Neuron (in vitro differentiated cells): ENCODE measurements around the gene ALPL.
"Not testable (repeated sequence)": the region's sequence is repeated elsewhere in the genome, so short reads cannot be mapped to it uniquely, and the experiment has no call there.

Experiments
- H2AFZ ChIP-seq: one replicate; pipeline ENCODE4 v1.6.1; 2013; ENCODE audit warnings: low read depth, mild to moderate bottlenecking, inconsistent platforms, low read length, moderate library complexity
- H3K27me3 ChIP-seq: one replicate; pipeline ENCODE4 v1.6.1; 2013; ENCODE audit warnings: low read length; ENCODE audit not compliant: insufficient read depth
- H3K36me3 ChIP-seq: one replicate; pipeline ENCODE4 v1.6.1; 2013; ENCODE audit warnings: low read length; ENCODE audit not compliant: insufficient read depth
- H3K4me1 ChIP-seq: one replicate; pipeline ENCODE4 v1.6.1; 2013; ENCODE audit warnings: low read length; ENCODE audit not compliant: insufficient read depth
- H3K4me3 ChIP-seq: 2 replicates; pipeline ENCODE4 v1.5.1; 2013; ENCODE audit warnings: mild to moderate bottlenecking, low read length, moderate library complexity
- H3K9me3 ChIP-seq: one replicate; pipeline ENCODE4 v1.6.1; 2013; ENCODE audit warnings: low read length

ALPL gene

DNA sequence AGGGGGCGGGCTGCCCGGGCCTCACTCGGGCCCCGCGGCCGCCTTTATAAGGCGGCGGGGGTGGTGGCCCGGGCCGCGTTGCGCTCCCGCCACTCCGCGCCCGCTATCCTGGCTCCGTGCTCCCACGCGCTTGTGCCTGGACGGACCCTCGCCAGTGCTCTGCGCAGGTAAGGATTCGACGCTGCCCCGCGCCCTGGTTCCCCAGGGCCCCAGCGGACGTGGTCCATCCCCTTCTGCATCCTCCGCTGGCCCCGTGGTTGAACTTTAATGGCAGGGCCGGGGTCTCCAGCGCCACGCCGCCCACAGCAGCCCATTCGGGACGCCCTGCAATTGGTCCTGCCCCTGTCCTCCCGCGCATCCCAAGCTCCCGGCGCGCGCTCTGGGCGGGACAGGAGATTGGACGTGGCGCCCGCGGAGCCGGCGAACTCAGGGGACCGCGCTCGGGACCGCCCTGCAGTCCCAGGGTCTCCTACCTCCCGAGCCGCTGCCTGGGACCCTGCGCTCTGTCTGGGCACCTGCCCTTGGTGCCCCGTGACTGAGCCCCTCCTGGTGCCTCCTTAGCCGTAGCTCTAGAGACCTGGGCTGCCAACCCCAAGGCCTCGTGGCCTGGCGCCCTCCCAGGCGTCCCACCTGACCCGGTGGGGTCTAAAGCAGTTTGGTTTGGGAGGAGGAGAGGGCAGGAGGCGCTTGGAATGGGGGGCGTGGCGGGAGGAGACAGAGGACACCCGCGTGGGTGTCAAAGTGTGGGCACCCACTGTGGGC is at the start of gene ALPL:
Gene ALPL, plus strand, starts transcription at position 73 of the 762 bp plus-strand sequence. CDS start 44,659 bp downstream, outside the sequence.
- H3K36me3 ChIP-seq: no peaks in the 10 kb centered on the region
- no peaks in the 10 kb centered on the region for H3K9me3 ChIP-seq
- H3K4me3 ChIP-seq: peak within 1 kb of the TSS; percentile 63
- H3K27me3 ChIP-seq: no peaks in the 10 kb centered on the region
- peaks cover 20% of the 10 kb centered on the region for H3K4me1 ChIP-seq
- H2AFZ ChIP-seq: peak within 1 kb of the TSS; percentile 79

GRCh38 chr1:21465127-21465526 is 44.1 kb upstream of the ALPL start:
- H3K9me3 ChIP-seq: not testable (repeated sequence)

DNA sequence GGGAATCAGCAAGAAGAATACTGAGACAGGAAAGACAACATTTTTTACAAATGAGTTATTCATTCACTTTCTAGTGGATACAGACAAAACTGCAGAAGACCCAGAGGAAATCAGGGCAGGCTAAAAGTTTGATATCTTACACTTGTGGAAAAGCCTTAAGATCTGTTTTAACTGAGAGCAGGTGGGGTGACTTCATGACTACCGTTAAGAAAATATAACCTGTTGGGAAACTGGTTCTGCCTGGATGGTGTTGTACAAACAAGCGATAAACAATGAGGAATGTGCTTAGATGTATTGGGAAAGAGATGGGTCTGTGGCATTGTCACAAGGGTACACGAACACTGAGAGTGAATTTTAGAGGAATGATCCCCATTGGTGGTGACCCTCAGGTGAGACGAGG is 41.3 kb upstream of the ALPL start:
- not testable (repeated sequence) for H3K9me3 ChIP-seq, H2AFZ ChIP-seq, H3K4me3 ChIP-seq, H3K27me3 ChIP-seq, H3K4me1 ChIP-seq, H3K36me3 ChIP-seq

More at GRCh38 chr1:21465127-21465526, 44.1 kb upstream of the ALPL start:
- H3K4me3 ChIP-seq, H3K27me3 ChIP-seq, H3K36me3 ChIP-seq, H3K4me1 ChIP-seq, H2AFZ ChIP-seq: not testable (repeated sequence)

- Histone ChIP-seq H3K9me3 (no peaks in the 10 kb centered on the region), H3K4me3 (no peak overlapping the region), H3K27me3 (no peaks in the 10 kb centered on the region), H3K36me3 (peaks cover 5% of the 10 kb centered on the region), H3K4me1 (no peaks in the 10 kb centered on the region), H2AFZ (no peak overlapping the region)
Measured at GRCh38 chr1:21468599-21468998, 40.6 kb upstream of the ALPL start.

DNA sequence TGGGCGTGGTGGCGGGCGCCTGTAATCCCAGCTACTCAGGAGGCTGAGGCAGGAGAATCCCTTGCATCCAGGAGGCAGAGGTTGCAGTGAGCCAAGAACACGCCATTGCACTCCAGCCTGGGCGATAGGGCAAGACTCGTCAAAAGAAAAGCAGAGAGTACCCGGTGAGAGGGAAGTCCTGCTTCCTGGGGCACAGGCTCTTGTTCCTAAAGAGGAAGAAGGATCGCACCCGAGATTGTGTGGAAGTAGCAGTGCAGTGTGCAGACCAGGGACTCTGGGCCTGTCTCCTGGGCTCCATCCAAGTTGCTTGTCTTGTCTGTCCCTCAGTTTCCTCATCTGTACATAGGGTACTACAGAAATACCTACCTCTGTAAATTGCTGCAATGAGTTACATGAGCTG is 39.6 kb upstream of the ALPL start:
- no peak overlapping the region for H2AFZ ChIP-seq
- no peaks in the 10 kb centered on the region for H3K9me3 ChIP-seq
- H3K4me3 ChIP-seq: no peak overlapping the region
- no peaks in the 10 kb centered on the region for H3K4me1 ChIP-seq
- H3K27me3 ChIP-seq: no peaks in the 10 kb centered on the region
- H3K36me3 ChIP-seq: peaks cover 5% of the 10 kb centered on the region

GRCh38 chr1:21472861-21473260 is 36.4 kb upstream of the ALPL start:
- peaks cover 5% of the 10 kb centered on the region for H3K36me3 ChIP-seq
- H2AFZ ChIP-seq: no peak overlapping the region
- H3K4me1 ChIP-seq: no peaks in the 10 kb centered on the region
- H3K27me3 ChIP-seq: no peaks in the 10 kb centered on the region
- H3K4me3 ChIP-seq: no peak overlapping the region
- H3K9me3 ChIP-seq: no peaks in the 10 kb centered on the region

- Histone ChIP-seq H2AFZ (no peak overlapping the region), H3K36me3 (peaks cover 18% of the 10 kb centered on the region), H3K4me1 (no peaks in the 10 kb centered on the region), H3K9me3 (no peaks in the 10 kb centered on the region), H3K27me3 (no peaks in the 10 kb centered on the region), H3K4me3 (no peak overlapping the region)
Measured at GRCh38 chr1:21478356-21478755, 30.9 kb upstream of the ALPL start.

DNA sequence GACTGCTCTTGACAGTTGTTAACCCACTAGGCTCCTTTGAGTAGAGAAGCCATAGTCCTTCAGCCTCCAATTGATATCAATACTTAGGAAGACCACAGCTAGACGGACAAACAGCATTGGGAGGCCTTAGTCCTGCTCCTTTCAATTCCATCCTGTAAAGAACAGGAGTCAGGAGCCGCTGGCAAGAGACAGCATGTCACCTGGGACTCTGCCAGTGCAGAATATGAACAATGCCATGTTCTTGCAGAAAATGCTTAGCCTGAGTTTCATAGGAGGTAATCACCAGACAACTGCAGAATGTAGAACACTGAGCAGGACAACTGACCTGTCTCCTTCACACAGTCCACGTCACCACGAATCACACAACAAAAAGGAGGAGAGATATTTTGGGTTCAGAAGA is 25.3 kb upstream of the ALPL start:
- not testable (repeated sequence) for H3K4me3 ChIP-seq, H2AFZ ChIP-seq, H3K4me1 ChIP-seq, H3K9me3 ChIP-seq, H3K27me3 ChIP-seq, H3K36me3 ChIP-seq

DNA sequence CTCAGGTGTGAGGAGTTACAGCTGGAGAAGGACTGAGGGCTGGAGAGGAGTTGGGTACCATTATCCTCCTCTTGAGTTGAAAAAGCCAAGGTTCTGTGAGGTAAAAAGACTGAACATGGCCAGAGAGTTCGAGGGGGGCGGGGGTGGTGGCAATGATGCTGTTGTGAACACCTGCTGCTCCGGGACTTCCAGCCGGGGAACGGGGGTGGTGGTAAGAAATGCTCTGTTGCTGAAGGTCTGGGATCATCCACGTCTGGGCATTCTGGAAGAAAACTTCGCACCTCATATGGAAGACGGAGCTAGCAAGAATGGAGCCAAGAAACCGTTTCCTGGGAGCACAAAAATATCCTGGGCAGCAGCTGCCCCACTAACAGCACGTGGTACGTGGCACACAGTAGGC is 20.1 kb upstream of the ALPL start:
- no peaks in the 10 kb centered on the region for H3K4me1 ChIP-seq
- H2AFZ ChIP-seq: no peak overlapping the region
- H3K36me3 ChIP-seq: no peaks in the 10 kb centered on the region
- H3K27me3 ChIP-seq: no peaks in the 10 kb centered on the region
- no peak overlapping the region for H3K4me3 ChIP-seq
- peaks cover 4% of the 10 kb centered on the region for H3K9me3 ChIP-seq

DNA sequence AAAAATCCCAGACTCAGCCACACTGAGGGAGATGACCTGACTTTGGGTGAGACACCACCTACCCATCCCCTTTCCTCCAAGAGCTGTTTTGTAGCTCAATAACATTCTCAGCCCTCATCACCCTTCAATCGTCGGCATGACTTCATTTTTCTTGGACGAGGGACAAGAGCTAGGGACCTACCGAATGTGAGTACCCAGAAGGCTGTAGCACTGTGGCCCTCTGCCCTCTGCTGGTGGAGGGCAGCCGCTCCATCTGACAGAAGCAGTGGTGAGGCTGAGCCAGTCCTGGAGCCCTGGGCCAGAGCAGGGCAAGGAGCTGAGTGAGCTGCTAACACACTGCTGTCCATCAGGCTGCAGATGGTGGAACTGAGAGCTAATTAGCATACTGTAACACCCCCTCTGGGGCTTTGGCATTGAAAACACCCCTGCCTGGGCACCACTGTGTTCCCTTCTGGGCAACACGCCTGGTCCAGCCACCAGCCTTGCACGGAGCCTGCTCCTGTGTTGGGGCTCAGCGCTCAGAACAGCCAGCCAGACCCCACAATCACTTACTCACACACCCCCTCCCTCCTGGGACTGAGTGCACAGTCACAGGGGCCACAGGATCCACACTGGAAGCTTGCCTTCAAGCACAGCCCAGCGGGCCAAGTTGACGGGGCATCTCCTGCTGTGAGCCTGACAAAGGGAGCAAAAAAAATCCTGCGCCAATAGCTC is 18.3 kb upstream of the ALPL start:
- Histone ChIP-seq H3K4me3 (no peak overlapping the region), H3K9me3 (peaks cover 4% of the 10 kb centered on the region), H2AFZ (no peak overlapping the region), H3K4me1 (peaks cover 5% of the 10 kb centered on the region), H3K27me3 (no peaks in the 10 kb centered on the region), H3K36me3 (no peaks in the 10 kb centered on the region)

GRCh38 chr1:21491488-21492355 is 17.5 kb upstream of the ALPL start:
- H3K4me1 ChIP-seq: peaks cover 5% of the 10 kb centered on the region
- no peaks in the 10 kb centered on the region for H3K36me3 ChIP-seq
- H3K27me3 ChIP-seq: no peaks in the 10 kb centered on the region
- no peak overlapping the region for H2AFZ ChIP-seq
- peaks cover 4% of the 10 kb centered on the region for H3K9me3 ChIP-seq
- H3K4me3 ChIP-seq: no peak overlapping the region

DNA sequence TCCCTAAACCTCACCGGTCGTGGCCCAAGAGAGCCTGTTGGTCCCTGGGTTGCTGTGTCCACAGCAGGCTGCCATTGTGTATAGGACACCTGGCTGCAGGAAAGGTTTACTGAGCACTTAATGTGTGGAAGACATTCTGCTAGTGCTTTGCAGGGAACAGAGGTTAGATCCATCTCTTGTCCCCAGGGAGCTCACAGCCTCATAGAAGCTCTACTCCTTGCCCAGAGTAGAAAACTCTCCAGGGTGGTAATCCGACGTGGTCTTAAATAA is 16.9 kb upstream of the ALPL start:
- H3K9me3 ChIP-seq: peaks cover 4% of the 10 kb centered on the region
- H3K27me3 ChIP-seq: no peaks in the 10 kb centered on the region
- no peak overlapping the region for H2AFZ ChIP-seq
- no peaks in the 10 kb centered on the region for H3K36me3 ChIP-seq
- H3K4me1 ChIP-seq: peaks cover 5% of the 10 kb centered on the region
- no peak overlapping the region for H3K4me3 ChIP-seq

GRCh38 chr1:21494196-21494595 is 15.0 kb upstream of the ALPL start:
- Histone ChIP-seq H3K9me3 (peaks cover 4% of the 10 kb centered on the region), H3K4me3 (no peak overlapping the region), H3K4me1 (peaks cover 5% of the 10 kb centered on the region), H3K36me3 (no peaks in the 10 kb centered on the region), H2AFZ (no peak overlapping the region), H3K27me3 (no peaks in the 10 kb centered on the region)
